ENCODE results near the gene ELAVL4. TPM values are rescaled to one million over a fixed set of nuclear protein-coding genes. Genes with fewer than 3 reads are reported as not detected.

The ELAVL4 gene
- polyA plus RNA-seq, 3 donors from 2014 or later = not detected

- Mint-ChIP-seq H3K9me3 (no peaks in the 10 kb centered on the region), H3K4me1 (no peaks in the 10 kb centered on the region), H3K27me3 (ENCODE audit: low read depth in 3 of 3) (peaks cover 0 to 4% (median 2%) of the 10 kb centered on the region in 3 donors), H3K4me3 (no peak overlapping the region), H3K27ac (no peak overlapping the region), H3K36me3 (no peaks in the 10 kb centered on the region)
- no peak for DNase-seq
Measured at GRCh38 chr1:50209749-50210148, 101.0 kb downstream of the ELAVL4 start.

GRCh38 chr1:50213505-50213904, 104.8 kb downstream of the ELAVL4 start:
- H3K4me3 Mint-ChIP-seq = no peak overlapping the region
- DNase-seq = no peak
- no peak overlapping the region for H3K27ac Mint-ChIP-seq
- H3K27me3 Mint-ChIP-seq (ENCODE audit: low read depth in 3 of 3) = peaks cover 0 to 2% (median 1%) of the 10 kb centered on the region in 3 donors
- no peaks in the 10 kb centered on the region for H3K9me3 Mint-ChIP-seq
- no peaks in the 10 kb centered on the region for H3K36me3 Mint-ChIP-seq
- H3K4me1 Mint-ChIP-seq = no peaks in the 10 kb centered on the region

- Mint-ChIP-seq H3K27me3 (ENCODE audit: low read depth in 3 of 3) (peaks cover 0 to under 1% (median 0%) of the 10 kb centered on the region in 3 donors), H3K27ac (no peak overlapping the region), H3K9me3 (peaks cover 0 to 4% (median 0%) of the 10 kb centered on the region in 6 donors), H3K4me3 (no peak overlapping the region), H3K36me3 (no peaks in the 10 kb centered on the region), H3K4me1 (no peaks in the 10 kb centered on the region)
- DNase-seq = no peak
Measured at GRCh38 chr1:50214717-50215116, 106.0 kb downstream of the ELAVL4 start.

GRCh38 chr1:50218344-50219120, 109.8 kb downstream of the ELAVL4 start:
- Mint-ChIP-seq H3K36me3 (no peaks in the 10 kb centered on the region), H3K27ac (no peak overlapping the region), H3K9me3 (peaks cover 0 to 4% (median 0%) of the 10 kb centered on the region in 6 donors), H3K27me3 (ENCODE audit: low read depth in 3 of 3) (peaks cover 1 to 5% (median 2%) of the 10 kb centered on the region in 3 donors), H3K4me3 (no peak overlapping the region), H3K4me1 (no peaks in the 10 kb centered on the region)
- DNase-seq = no peak

- DNase-seq = no peak
- H3K4me1 Mint-ChIP-seq = no peaks in the 10 kb centered on the region
- peaks cover 0 to 10% (median 5%) of the 10 kb centered on the region in 6 donors for H3K9me3 Mint-ChIP-seq
- no peak overlapping the region for H3K4me3 Mint-ChIP-seq
- H3K27ac Mint-ChIP-seq = no peak overlapping the region
- peaks cover 0 to 5% (median 4%) of the 10 kb centered on the region in 3 donors for H3K27me3 Mint-ChIP-seq (ENCODE audit: low read depth in 3 of 3)
- peaks cover 0 to 6% (median 4%) of the 10 kb centered on the region in 3 donors for H3K36me3 Mint-ChIP-seq
Measured at GRCh38 chr1:50228871-50229384, 120.2 kb downstream of the ELAVL4 start.

- Mint-ChIP-seq H3K4me3 (no peak overlapping the region), H3K36me3 (no peaks in the 10 kb centered on the region), H3K27me3 (ENCODE audit: low read depth in 3 of 3) (peaks cover 1 to 11% (median 2%) of the 10 kb centered on the region in 3 donors), H3K9me3 (peaks cover 0 to 5% (median 1%) of the 10 kb centered on the region in 6 donors), H3K4me1 (no peaks in the 10 kb centered on the region), H3K27ac (no peak overlapping the region)
- DNase-seq = no peak
Measured at GRCh38 chr1:50231209-50231608, 122.5 kb downstream of the ELAVL4 start.

- H3K27ac Mint-ChIP-seq = no peak overlapping the region
- H3K4me1 Mint-ChIP-seq = no peaks in the 10 kb centered on the region
- H3K27me3 Mint-ChIP-seq (ENCODE audit: low read depth in 3 of 3) = peaks cover 1 to 11% (median 5%) of the 10 kb centered on the region in 3 donors
- DNase-seq = no peak
- H3K36me3 Mint-ChIP-seq = no peaks in the 10 kb centered on the region
- peaks cover 0 to 4% (median 0%) of the 10 kb centered on the region in 6 donors for H3K9me3 Mint-ChIP-seq
- no peak overlapping the region for H3K4me3 Mint-ChIP-seq
Measured at GRCh38 chr1:50232336-50232735, 123.6 kb downstream of the ELAVL4 start.

GRCh38 chr1:50236656-50237055, 127.9 kb downstream of the ELAVL4 start:
- no peaks in the 10 kb centered on the region for H3K36me3 Mint-ChIP-seq
- no peaks in the 10 kb centered on the region for H3K4me1 Mint-ChIP-seq
- H3K27me3 Mint-ChIP-seq (ENCODE audit: low read depth in 3 of 3) = peaks cover 1 to 8% (median 7%) of the 10 kb centered on the region in 3 donors
- no peak overlapping the region for H3K4me3 Mint-ChIP-seq
- H3K27ac Mint-ChIP-seq = no peak overlapping the region
- no peak for DNase-seq
- peaks cover 0 to 4% (median 0%) of the 10 kb centered on the region in 6 donors for H3K9me3 Mint-ChIP-seq

GRCh38 chr1:50237056-50237455, 128.3 kb downstream of the ELAVL4 start:
- Mint-ChIP-seq H3K36me3 (no peaks in the 10 kb centered on the region), H3K9me3 (peaks cover 0 to 6% (median 0%) of the 10 kb centered on the region in 6 donors)
- DNase-seq = no peak

GRCh38 chr1:50243939-50244338, 135.2 kb downstream of the ELAVL4 start:
- Mint-ChIP-seq H3K4me1 (no peaks in the 10 kb centered on the region), H3K4me3 (no peak overlapping the region), H3K9me3 (peaks cover 0 to 6% (median 0%) of the 10 kb centered on the region in 6 donors), H3K36me3 (no peaks in the 10 kb centered on the region), H3K27me3 (ENCODE audit: low read depth in 3 of 3) (peaks cover 2 to 5% (median 4%) of the 10 kb centered on the region in 3 donors), H3K27ac (peak overlapping the region in 1 of 6 donors; percentile 69)
- DNase-seq = no peak

More at GRCh38 chr1:50237056-50237455, 128.3 kb downstream of the ELAVL4 start:
- Mint-ChIP-seq H3K27ac (no peak overlapping the region), H3K4me3 (no peak overlapping the region), H3K27me3 (ENCODE audit: low read depth in 3 of 3) (peaks cover 1 to 10% (median 7%) of the 10 kb centered on the region in 3 donors), H3K4me1 (no peaks in the 10 kb centered on the region)

GRCh38 chr1:50246869-50247268, 138.1 kb downstream of the ELAVL4 start:
- Mint-ChIP-seq H3K4me3 (no peak overlapping the region), H3K36me3 (no peaks in the 10 kb centered on the region), H3K4me1 (no peaks in the 10 kb centered on the region), H3K27ac (no peak overlapping the region), H3K9me3 (peaks cover 0 to 3% (median 0%) of the 10 kb centered on the region in 6 donors), H3K27me3 (ENCODE audit: low read depth in 3 of 3) (peaks cover 1 to 7% (median 7%) of the 10 kb centered on the region in 3 donors)
- DNase-seq = no peak

GRCh38 chr1:50251702-50252101, 143.0 kb downstream of the ELAVL4 start:
- Mint-ChIP-seq H3K9me3 (no peaks in the 10 kb centered on the region), H3K27me3 (ENCODE audit: low read depth in 3 of 3) (peaks cover 2 to 7% (median 6%) of the 10 kb centered on the region in 3 donors), H3K4me3 (no peak overlapping the region), H3K27ac (no peak overlapping the region), H3K36me3 (no peaks in the 10 kb centered on the region), H3K4me1 (no peaks in the 10 kb centered on the region)
- no peak for DNase-seq

- H3K27ac Mint-ChIP-seq = no peak overlapping the region
- H3K36me3 Mint-ChIP-seq = no peaks in the 10 kb centered on the region
- H3K4me3 Mint-ChIP-seq = no peak overlapping the region
- no peaks in the 10 kb centered on the region for H3K4me1 Mint-ChIP-seq
- H3K9me3 Mint-ChIP-seq = no peaks in the 10 kb centered on the region
- peaks cover 2 to 7% (median 6%) of the 10 kb centered on the region in 3 donors for H3K27me3 Mint-ChIP-seq (ENCODE audit: low read depth in 3 of 3)
- DNase-seq = no peak
Measured at GRCh38 chr1:50252196-50252595, 143.5 kb downstream of the ELAVL4 start.
